OCI-LY1 (cell line): ENCODE measurements around the gene SYNE1.

Experiments used
- H2AFZ ChIP-seq: fragments of 200-600 bp; sonication (generic), shearing (Covaris generic); 2 replicates; pipeline ENCODE4 v1.6.0; 2014; ENCODE audit warnings: antibody characterized with exemption, mild to moderate bottlenecking, low read length
- H3F3A ChIP-seq: fragments of 200-600 bp; sonication (generic), shearing (Covaris generic); 2 replicates; pipeline ENCODE4 v1.6.0; 2014; ENCODE audit warnings: mild to moderate bottlenecking, antibody characterized with exemption, low read length, moderate library complexity; ENCODE audit not compliant: insufficient read depth
- H3K27ac ChIP-seq: fragments of 200-600 bp; sonication (generic); 2 replicates; pipeline ENCODE4 v1.5.1; 2014; ENCODE audit warnings: low read length, mixed run types, mild to moderate bottlenecking, low read depth; ENCODE audit not compliant: poor library complexity, severe bottlenecking
- H3K27me3 ChIP-seq: fragments of 200-600 bp; sonication (generic); 2 replicates; pipeline ENCODE4 v1.6.0; 2014; ENCODE audit warnings: antibody characterized with exemption, mild to moderate bottlenecking, low read length, moderate library complexity; ENCODE audit not compliant: insufficient read depth
- H3K36me3 ChIP-seq: fragments of 200-600 bp; sonication (generic); 2 replicates; pipeline ENCODE4 v1.6.1; 2014; ENCODE audit warnings: mild to moderate bottlenecking, antibody characterized with exemption, low read length, moderate library complexity, mixed read lengths; ENCODE audit not compliant: insufficient read depth
- H3K4me1 ChIP-seq: fragments of 200-600 bp; sonication (generic); 2 replicates; pipeline ENCODE4 v1.5.1; 2014; ENCODE audit warnings: mild to moderate bottlenecking, low read length, moderate library complexity; ENCODE audit not compliant: insufficient read depth, severe bottlenecking
- H3K4me2 ChIP-seq: fragments of 200-600 bp; sonication (generic), shearing (Covaris generic); 2 replicates; pipeline ENCODE4 v1.6.1; 2014; ENCODE audit warnings: low read length
- H3K4me3 ChIP-seq: fragments of 200-600 bp; sonication (generic); 2 replicates; pipeline ENCODE4 v1.5.1; 2014; ENCODE audit warnings: low read length, low read depth, mild to moderate bottlenecking, mixed read lengths; ENCODE audit not compliant: poor library complexity, severe bottlenecking
- H3K79me2 ChIP-seq: fragments of 200-600 bp; shearing (Covaris generic); 2 replicates; pipeline ENCODE4 v1.6.1; 2016; ENCODE audit warnings: mixed run types, low read length, mixed read lengths; ENCODE audit not compliant: insufficient read depth
- H3K9ac ChIP-seq: fragments of 200-600 bp; sonication (generic), shearing (Covaris generic); 2 replicates; pipeline ENCODE4 v1.6.1; 2014; ENCODE audit warnings: mild to moderate bottlenecking, low read length, mixed read lengths
- H3K9me2 ChIP-seq: fragments of 200-600 bp; sonication (generic), shearing (Covaris generic); 2 replicates; pipeline ENCODE4 v1.6.1; 2014; ENCODE audit warnings: low read depth, mild to moderate bottlenecking, low read length, mixed read lengths
- H3K9me3 ChIP-seq: fragments of 200-600 bp; shearing (Covaris generic); 2 replicates; pipeline ENCODE4 v1.6.1; 2014; ENCODE audit warnings: low read length, mixed read lengths
- H4K20me1 ChIP-seq: fragments of 200-600 bp; sonication (generic), shearing (Covaris generic); 2 replicates; pipeline ENCODE4 v1.6.0; 2016; ENCODE audit warnings: mild to moderate bottlenecking, low read length; ENCODE audit not compliant: insufficient read depth
- CTCF ChIP-seq: fragments of 200-600 bp; sonication (generic), shearing (Covaris generic); IDR thresholded peaks from 2 replicates; pipeline ENCODE4 v1.5.1; 2017; ENCODE audit warnings: mild to moderate bottlenecking, antibody characterized with exemption, low read length, moderate library complexity, mixed read lengths
- EZH2 ChIP-seq: fragments of 200-600 bp; sonication (generic), shearing (Covaris generic); IDR thresholded peaks from 2 replicates; pipeline ENCODE4 v1.8.0; 2017; ENCODE audit warnings: borderline replicate concordance, mixed run types, mild to moderate bottlenecking, antibody characterized with exemption, low read length, moderate library complexity, mixed read lengths

Gene SYNE1

DNA sequence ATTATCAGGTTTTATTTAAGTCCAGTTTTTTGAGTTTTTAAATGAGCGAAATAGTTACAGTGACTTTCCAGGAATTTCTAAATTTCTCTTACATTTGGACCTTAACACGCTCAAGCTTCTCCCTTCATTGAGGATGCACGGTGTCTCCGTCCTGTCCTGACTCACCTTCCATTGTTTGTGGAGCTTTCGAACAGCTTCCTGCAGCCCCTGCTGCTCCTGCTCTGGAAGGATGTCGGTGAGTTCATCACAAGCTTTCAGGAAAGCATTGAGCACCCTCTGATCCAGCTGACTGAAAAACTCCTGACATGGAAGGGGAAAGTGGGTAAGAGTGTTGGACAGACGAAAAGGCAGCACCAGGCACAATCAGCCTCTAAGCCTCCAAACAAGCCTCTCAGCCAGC is 183.7 kb downstream of the SYNE1 start:
- Histone ChIP-seq H4K20me1 (no peaks in the 10 kb centered on the region), H3K27ac (no peak overlapping the region)
- TF ChIP-seq EZH2 (no peak), CTCF (no peak)

GRCh38 chr6:152452639-152453038 is 184.5 kb downstream of the SYNE1 start:
- no peaks in the 10 kb centered on the region for H3K79me2 ChIP-seq
- H3K4me2 ChIP-seq = no peak overlapping the region
- no peaks in the 10 kb centered on the region for H3K36me3 ChIP-seq
- no peaks in the 10 kb centered on the region for H3K4me1 ChIP-seq
- H3K27me3 ChIP-seq = no peaks in the 10 kb centered on the region
- H3K9me3 ChIP-seq = no peaks in the 10 kb centered on the region
- H4K20me1 ChIP-seq = no peaks in the 10 kb centered on the region
- H3K27ac ChIP-seq = no peak overlapping the region
- no peak overlapping the region for H2AFZ ChIP-seq
- TF ChIP-seq CTCF (no peak), EZH2 (no peak)
- no peaks in the 10 kb centered on the region for H3F3A ChIP-seq
- H3K9me2 ChIP-seq = no peaks in the 10 kb centered on the region
- no peak overlapping the region for H3K9ac ChIP-seq
- H3K4me3 ChIP-seq = no peak overlapping the region

More for the DNA sequence above, 183.7 kb downstream of the SYNE1 start:
- H3K27me3 ChIP-seq = no peaks in the 10 kb centered on the region
- no peaks in the 10 kb centered on the region for H3F3A ChIP-seq
- no peaks in the 10 kb centered on the region for H3K79me2 ChIP-seq
- no peak overlapping the region for H3K9ac ChIP-seq
- H2AFZ ChIP-seq = no peak overlapping the region
- no peaks in the 10 kb centered on the region for H3K4me1 ChIP-seq
- no peaks in the 10 kb centered on the region for H3K36me3 ChIP-seq
- no peaks in the 10 kb centered on the region for H3K9me3 ChIP-seq
- no peaks in the 10 kb centered on the region for H3K9me2 ChIP-seq
- no peak overlapping the region for H3K4me3 ChIP-seq
- no peak overlapping the region for H3K4me2 ChIP-seq

DNA sequence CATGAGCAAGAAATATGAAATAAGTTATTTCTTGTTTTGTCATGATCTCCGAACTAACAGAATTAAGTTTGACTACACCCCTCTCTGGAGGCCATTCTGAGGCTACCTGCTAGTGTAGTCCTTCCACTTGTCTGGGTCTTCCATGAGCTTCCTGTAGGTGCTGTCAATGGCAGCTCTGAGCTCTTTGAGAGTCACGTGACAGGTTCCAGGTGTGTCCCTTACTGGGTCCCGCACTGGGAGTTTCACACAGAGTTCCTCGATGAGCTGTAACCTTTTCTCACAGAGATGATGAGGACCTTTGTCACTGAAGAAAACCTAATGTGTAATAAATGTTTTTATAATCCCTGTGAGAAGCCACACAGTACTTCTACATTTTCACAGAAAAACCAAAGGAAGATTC is 186.6 kb downstream of the SYNE1 start:
- Histone ChIP-seq H3K27me3 (no peaks in the 10 kb centered on the region), H3K79me2 (no peaks in the 10 kb centered on the region), H3K9me3 (no peaks in the 10 kb centered on the region), H3K4me1 (no peaks in the 10 kb centered on the region), H3K9ac (no peak overlapping the region), H3K27ac (no peak overlapping the region), H3K4me3 (no peak overlapping the region), H3K4me2 (no peak overlapping the region), H2AFZ (no peak overlapping the region), H3K36me3 (no peaks in the 10 kb centered on the region), H4K20me1 (no peaks in the 10 kb centered on the region), H3F3A (no peaks in the 10 kb centered on the region), H3K9me2 (no peaks in the 10 kb centered on the region)
- TF ChIP-seq EZH2 (no peak), CTCF (no peak)
